ENCODE measurements around the gene HES5. TPM values are rescaled to one million over a fixed set of nuclear protein-coding genes. Genes with fewer than 3 reads are reported as not detected.
"Not testable (repeated sequence)": the region's sequence is repeated elsewhere in the genome, so short reads cannot be mapped to it uniquely, and the experiment has no call there.

HES5 gene
- polyA plus RNA-seq = not detected

- Mint-ChIP-seq H3K4me3 (peak within 1 kb of the TSS; percentile 59 to 76 (median 69)), H3K9me3 (no peaks in the 10 kb centered on the region), H3K36me3 (no peaks in the 10 kb centered on the region), H3K4me1 (peaks cover 16 to 22% of the 10 kb centered on the region in 2 donors), H3K27me3 (ENCODE audit: low read depth in 3 of 3) (peaks cover 2 to 5% (median 5%) of the 10 kb centered on the region in 3 donors), H3K27ac (peak within 1 kb of the TSS in 2 of 6 donors; percentile 3 to 40)
- DNase-seq = no peak
Measured at GRCh38 chr1:2529784-2530512, at the start of gene HES5. Gene HES5 (minus strand): TSS chr1:2530263. CDS start chr1:2530164, 99 bp downstream.

GRCh38 chr1:2578758-2579118, 48.7 kb upstream of the HES5 start:
- peaks cover 2 to 12% (median 4%) of the 10 kb centered on the region in 3 donors for H3K27me3 Mint-ChIP-seq (ENCODE audit: low read depth in 3 of 3)
- no peak for DNase-seq
- no peaks in the 10 kb centered on the region for H3K9me3 Mint-ChIP-seq
- H3K4me3 Mint-ChIP-seq = peak overlapping the region; percentile 15 to 73 (median 68)
- peaks cover 0 to 4% (median 4%) of the 10 kb centered on the region in 3 donors for H3K36me3 Mint-ChIP-seq
- peaks cover 14 to 19% of the 10 kb centered on the region in 2 donors for H3K4me1 Mint-ChIP-seq
- H3K27ac Mint-ChIP-seq = peak overlapping the region; percentile 92 to 97 (median 94)

GRCh38 chr1:2577565-2578075, 47.6 kb upstream of the HES5 start:
- Mint-ChIP-seq H3K4me3 (peak overlapping the region in 1 of 5 donors; percentile 73), H3K27ac (peak overlapping the region; percentile 92 to 97 (median 94)), H3K4me1 (peaks cover 14 to 19% of the 10 kb centered on the region in 2 donors), H3K27me3 (ENCODE audit: low read depth in 3 of 3) (peaks cover 2 to 12% (median 4%) of the 10 kb centered on the region in 3 donors)
- not testable (repeated sequence) for DNase-seq, H3K9me3 Mint-ChIP-seq, H3K36me3 Mint-ChIP-seq

GRCh38 chr1:2575801-2576663, 46.0 kb upstream of the HES5 start:
- DNase-seq = no peak

GRCh38 chr1:2574350-2574749, 44.3 kb upstream of the HES5 start:
- DNase-seq = no peak
- peaks cover 0 to 7% (median 0%) of the 10 kb centered on the region in 3 donors for H3K36me3 Mint-ChIP-seq
- peak overlapping the region in 1 of 6 donors; percentile 40 for H3K27ac Mint-ChIP-seq
- H3K4me1 Mint-ChIP-seq = peaks cover 14 to 18% of the 10 kb centered on the region in 2 donors
- no peak overlapping the region for H3K4me3 Mint-ChIP-seq
- H3K9me3 Mint-ChIP-seq = peaks cover 0 to 8% (median 0%) of the 10 kb centered on the region in 6 donors
- H3K27me3 Mint-ChIP-seq (ENCODE audit: low read depth in 3 of 3) = peaks cover 1 to 8% (median 2%) of the 10 kb centered on the region in 3 donors

More at GRCh38 chr1:2575801-2576663, 46.0 kb upstream of the HES5 start:
- Mint-ChIP-seq H3K36me3 (peaks cover 0 to 7% (median 4%) of the 10 kb centered on the region in 3 donors), H3K27ac (peak overlapping the region in 4 of 6 donors; percentile 45 to 67 (median 58)), H3K9me3 (peaks cover 0 to 8% (median 0%) of the 10 kb centered on the region in 6 donors), H3K27me3 (ENCODE audit: low read depth in 3 of 3) (peaks cover 2 to 12% (median 4%) of the 10 kb centered on the region in 3 donors), H3K4me3 (no peak overlapping the region), H3K4me1 (peaks cover 14 to 19% of the 10 kb centered on the region in 2 donors)

GRCh38 chr1:2573250-2573920, 43.3 kb upstream of the HES5 start:
- H3K4me3 Mint-ChIP-seq = no peak overlapping the region
- peaks cover 0 to 2% (median 1%) of the 10 kb centered on the region in 3 donors for H3K27me3 Mint-ChIP-seq (ENCODE audit: low read depth in 3 of 3)
- H3K4me1 Mint-ChIP-seq = peaks cover 6 to 10% of the 10 kb centered on the region in 2 donors
- no peak for DNase-seq
- peaks cover 0 to 8% (median 0%) of the 10 kb centered on the region in 6 donors for H3K9me3 Mint-ChIP-seq
- no peak overlapping the region for H3K27ac Mint-ChIP-seq
- peaks cover 0 to 3% (median 0%) of the 10 kb centered on the region in 3 donors for H3K36me3 Mint-ChIP-seq

GRCh38 chr1:2571348-2571747, 41.3 kb upstream of the HES5 start:
- Mint-ChIP-seq H3K4me1 (no peaks in the 10 kb centered on the region), H3K4me3 (no peak overlapping the region), H3K9me3 (peaks cover 0 to 8% (median 0%) of the 10 kb centered on the region in 6 donors), H3K27ac (no peak overlapping the region), H3K27me3 (ENCODE audit: low read depth in 3 of 3) (peaks cover 0 to 2% (median 0%) of the 10 kb centered on the region in 3 donors), H3K36me3 (peaks cover 0 to 3% (median 0%) of the 10 kb centered on the region in 3 donors)
- no peak for DNase-seq

GRCh38 chr1:2570332-2570731, 40.3 kb upstream of the HES5 start:
- H3K27ac Mint-ChIP-seq = peak overlapping the region in 1 of 6 donors; percentile 73
- no peaks in the 10 kb centered on the region for H3K4me1 Mint-ChIP-seq
- H3K27me3 Mint-ChIP-seq (ENCODE audit: low read depth in 3 of 3) = peaks cover 0 to 2% (median 0%) of the 10 kb centered on the region in 3 donors
- no peak overlapping the region for H3K4me3 Mint-ChIP-seq
- DNase-seq = no peak
- H3K9me3 Mint-ChIP-seq = peaks cover 0 to 8% (median 0%) of the 10 kb centered on the region in 6 donors
- H3K36me3 Mint-ChIP-seq = peaks cover 0 to 3% (median 0%) of the 10 kb centered on the region in 3 donors

- H3K4me3 Mint-ChIP-seq; H3K4me1 Mint-ChIP-seq; DNase-seq; H3K27me3 Mint-ChIP-seq (ENCODE audit: low read depth in 3 of 3); H3K9me3 Mint-ChIP-seq; H3K36me3 Mint-ChIP-seq: not testable (repeated sequence)
- peak overlapping the region in 1 of 6 donors; percentile 73 for H3K27ac Mint-ChIP-seq
Measured at GRCh38 chr1:2569703-2570102, 39.6 kb upstream of the HES5 start.

GRCh38 chr1:2569060-2569459, 39.0 kb upstream of the HES5 start:
- Mint-ChIP-seq H3K4me1 (no peaks in the 10 kb centered on the region), H3K27me3 (ENCODE audit: low read depth in 3 of 3) (peaks cover 0 to 2% (median 0%) of the 10 kb centered on the region in 3 donors), H3K27ac (no peak overlapping the region), H3K9me3 (peaks cover 0 to 8% (median 0%) of the 10 kb centered on the region in 6 donors), H3K36me3 (peaks cover 0 to 3% (median 0%) of the 10 kb centered on the region in 3 donors), H3K4me3 (no peak overlapping the region)
- no peak for DNase-seq

- not testable (repeated sequence) for H3K27me3 Mint-ChIP-seq (ENCODE audit: low read depth in 3 of 3)
Measured at GRCh38 chr1:2568187-2568816, 38.2 kb upstream of the HES5 start.

GRCh38 chr1:2567083-2567679, 37.1 kb upstream of the HES5 start:
- no peak for DNase-seq
- no peak overlapping the region for H3K4me3 Mint-ChIP-seq
- no peaks in the 10 kb centered on the region for H3K36me3 Mint-ChIP-seq
- H3K27ac Mint-ChIP-seq = no peak overlapping the region
- H3K27me3 Mint-ChIP-seq (ENCODE audit: low read depth in 3 of 3) = no peaks in the 10 kb centered on the region
- H3K4me1 Mint-ChIP-seq = no peaks in the 10 kb centered on the region
- no peaks in the 10 kb centered on the region for H3K9me3 Mint-ChIP-seq

More at GRCh38 chr1:2568187-2568816, 38.2 kb upstream of the HES5 start:
- not testable (repeated sequence) for H3K4me1 Mint-ChIP-seq, H3K36me3 Mint-ChIP-seq, H3K27ac Mint-ChIP-seq, H3K9me3 Mint-ChIP-seq, DNase-seq, H3K4me3 Mint-ChIP-seq
